NCI-H748 (cell line): ENCODE measurements around the gene CBLB.

Experiments used
- DNase-seq: peaks from one replicate; lab custom pipeline; 2025; ENCODE audit not compliant: unreplicated experiment; lab: John Stamatoyannopoulos, UW

Gene CBLB

DNA sequence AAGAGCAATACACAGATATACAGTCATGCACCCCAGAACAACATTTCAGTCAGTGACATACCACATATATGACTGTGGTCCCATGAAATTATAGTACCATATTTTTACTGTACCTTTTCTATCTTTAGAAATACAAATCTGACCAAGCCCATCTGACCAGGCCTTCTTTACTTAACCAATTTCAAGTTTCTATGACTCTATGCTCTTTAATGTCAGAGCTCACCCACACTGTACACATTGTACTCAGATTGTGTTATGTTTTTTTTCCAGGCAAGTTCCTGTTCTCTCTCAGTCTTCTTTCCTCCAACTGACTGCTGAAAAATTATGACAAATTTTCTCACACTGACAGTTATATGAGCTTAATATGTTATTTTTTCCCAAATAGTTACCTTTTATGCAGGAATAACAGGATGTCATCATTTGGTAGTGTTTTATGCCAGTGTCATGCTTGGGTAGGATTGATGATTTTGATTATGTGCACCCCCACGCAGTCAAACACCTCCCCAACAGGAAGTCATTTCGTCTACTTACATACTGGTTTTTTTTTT is 8.0 kb upstream of the CBLB start:
- DNase-seq, result no peak

DNA sequence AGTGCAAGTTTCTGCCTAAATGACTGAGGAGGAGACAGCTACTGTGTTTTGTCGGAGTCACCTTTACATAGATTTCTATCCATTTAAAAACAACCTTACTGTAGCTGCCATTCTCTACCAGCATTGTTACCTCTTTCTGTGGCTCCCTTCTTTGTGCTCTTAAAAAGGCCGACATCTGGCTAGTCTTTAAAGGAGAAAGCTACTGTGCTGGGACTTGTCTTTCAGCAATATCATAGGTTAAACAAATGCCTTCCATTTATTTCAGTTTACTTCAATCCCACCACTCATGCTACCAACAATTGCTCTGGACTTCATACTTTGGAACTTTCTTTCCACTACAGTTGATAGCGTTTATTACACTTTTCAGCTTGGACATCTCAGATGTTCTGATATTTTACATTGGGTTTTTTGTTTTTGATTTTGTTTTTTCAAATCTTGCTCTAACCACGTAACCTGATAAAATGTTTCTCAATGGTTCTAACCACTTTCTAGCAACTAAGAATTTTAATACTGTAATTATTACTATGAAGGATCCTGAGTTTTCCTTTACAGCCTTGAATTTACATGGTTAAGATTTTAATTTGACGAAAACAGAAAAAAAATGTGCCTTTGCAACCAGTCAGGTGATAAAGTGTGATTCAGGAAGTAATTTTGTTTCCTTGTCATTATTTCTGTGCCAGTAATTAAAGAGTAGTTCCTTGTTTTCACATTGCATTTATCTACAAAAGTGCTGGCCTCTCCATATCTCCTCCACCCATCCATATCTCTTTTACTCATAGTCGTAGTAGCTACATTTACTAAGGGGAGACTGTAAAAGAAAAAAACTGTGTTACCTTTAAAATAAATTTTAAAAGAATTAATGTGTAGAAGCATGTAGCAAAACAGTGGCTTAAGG is 1.3 kb upstream of the CBLB start:
- DNase-seq, result peak; percentile 16

DNA sequence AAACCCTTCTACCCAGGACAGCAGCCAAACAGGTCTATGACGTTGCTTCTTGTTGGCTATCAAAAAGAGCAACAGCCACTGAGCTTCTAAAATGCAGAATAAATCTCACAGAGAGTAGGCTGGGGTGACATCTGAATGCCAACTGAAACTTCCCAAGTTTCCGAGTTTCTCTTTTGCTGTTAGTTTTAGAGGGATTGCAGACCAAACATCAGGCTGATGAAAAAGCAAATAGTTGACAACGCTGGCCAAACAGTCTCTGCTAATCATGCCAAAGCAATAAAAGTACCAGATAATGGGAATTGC is 670 bp upstream of the CBLB start:
- no peak for DNase-seq

DNA sequence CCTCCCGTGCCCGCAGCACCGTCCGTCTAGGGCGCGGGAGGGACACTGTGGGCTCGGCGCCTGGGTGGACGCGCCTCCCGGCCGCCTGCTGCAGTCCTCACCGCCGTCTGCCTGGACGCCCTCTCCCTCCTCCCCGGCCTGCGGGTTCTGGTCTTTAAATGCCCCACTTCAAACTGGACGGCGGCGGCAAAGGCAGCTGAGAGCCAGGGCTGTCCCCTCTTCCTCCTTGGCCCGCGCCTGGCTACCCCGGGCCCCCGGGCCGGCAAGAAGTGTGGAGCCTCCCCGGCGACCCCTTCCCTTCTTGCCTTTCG is 426 bp downstream of the CBLB start:
- DNase-seq, result peak; percentile 63

DNA sequence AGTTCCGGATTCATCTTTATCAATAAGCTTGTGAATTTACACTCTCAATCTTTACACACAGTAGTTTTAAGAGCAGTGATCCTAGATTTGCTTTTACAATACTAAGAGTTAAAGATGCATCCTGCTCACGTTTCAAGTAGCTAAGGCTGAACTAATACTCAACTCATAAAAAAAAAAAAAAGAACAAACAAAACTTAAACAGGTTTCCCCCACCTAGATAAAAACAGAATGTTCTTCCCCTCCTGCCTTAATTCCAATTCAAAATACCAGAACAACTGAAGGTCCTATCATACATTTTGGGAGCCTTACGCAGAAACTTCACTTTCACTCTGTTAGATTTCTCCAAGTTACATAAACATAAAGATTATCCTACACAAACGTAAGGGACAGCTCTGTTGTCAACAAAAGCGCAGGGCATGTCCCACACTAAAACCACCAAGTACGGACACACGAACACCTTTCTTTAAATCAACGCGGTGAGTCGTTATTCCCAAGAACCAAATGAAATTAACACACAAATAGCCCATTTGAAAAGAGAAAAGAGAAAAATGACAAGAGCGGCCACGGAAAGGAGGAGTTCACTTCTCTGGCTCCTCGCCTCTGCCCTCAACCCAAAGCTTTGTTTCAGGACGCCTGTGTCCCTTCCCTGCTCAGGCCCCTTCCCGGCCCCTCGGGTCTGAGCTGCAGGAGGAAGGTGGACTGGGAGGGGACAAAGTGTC is 941 bp downstream of the CBLB start:
- DNase-seq, result no peak

DNA sequence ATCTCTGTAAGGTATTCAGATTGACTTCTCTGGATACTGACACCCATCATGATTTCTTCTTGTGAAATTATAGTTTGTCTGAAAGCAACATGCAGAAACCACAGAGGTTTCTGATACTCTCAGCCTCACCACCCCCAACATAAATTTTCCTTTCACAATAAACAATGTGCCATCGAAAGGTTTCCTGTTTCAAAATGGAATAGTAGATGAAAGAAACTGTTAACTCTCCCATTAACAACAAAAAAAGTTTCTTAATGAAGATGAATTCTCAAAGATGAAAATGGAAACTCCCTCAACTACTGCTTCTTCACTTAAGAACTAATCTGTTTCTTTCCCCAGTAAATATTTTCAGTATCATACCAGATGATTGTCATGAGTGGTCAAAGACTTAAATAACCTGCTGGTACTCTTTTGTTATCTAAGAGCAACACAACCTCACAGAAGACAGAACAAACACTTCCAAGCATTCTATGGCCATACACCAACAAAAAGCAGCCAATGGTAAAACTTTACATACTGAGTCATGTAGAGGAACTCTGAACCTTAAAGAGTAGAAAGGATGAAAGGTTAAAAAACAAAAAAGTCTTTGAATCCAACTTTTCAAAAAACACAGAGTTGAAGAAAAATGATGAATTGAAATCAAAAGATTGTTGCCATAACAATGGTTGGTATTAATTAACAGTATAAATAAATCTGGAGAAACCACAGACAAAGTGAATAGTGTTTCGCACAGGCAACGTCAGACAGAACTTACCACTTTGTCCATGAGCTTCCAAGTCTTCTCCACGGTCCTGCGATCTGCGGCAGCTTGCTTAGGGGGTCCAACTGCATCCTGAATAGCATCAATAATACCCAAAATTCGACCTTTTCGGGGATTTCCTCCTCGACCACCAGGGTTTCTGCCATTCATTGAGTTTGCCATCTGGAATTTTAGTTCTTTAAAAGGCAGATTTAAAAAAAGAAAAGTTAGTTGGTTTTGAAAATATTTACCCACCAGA is 1.9 kb downstream of the CBLB start:
- peak; percentile 6 for DNase-seq

DNA sequence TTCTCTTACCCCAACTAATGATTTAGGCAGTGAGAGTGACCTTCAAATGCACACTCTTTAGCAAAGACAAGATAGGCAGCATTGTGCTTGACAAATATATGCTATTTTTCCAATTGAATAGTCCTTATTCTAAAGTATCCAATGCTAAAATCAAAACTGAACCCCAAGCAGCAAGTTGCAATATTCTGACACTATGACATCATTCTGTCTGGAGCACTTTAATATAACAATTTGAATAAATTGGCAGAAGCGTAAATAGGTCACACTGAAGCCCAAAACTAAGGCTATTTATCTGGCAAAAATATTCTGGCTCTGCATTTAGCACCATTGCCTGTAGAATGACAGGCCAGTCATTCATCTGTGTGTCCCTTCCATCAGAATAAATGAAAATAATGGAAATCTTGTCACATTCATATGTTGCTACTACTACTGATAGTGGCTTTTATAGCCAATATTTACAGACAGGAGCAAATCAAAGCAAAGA is 2.9 kb downstream of the CBLB start:
- DNase-seq, result no peak

DNA sequence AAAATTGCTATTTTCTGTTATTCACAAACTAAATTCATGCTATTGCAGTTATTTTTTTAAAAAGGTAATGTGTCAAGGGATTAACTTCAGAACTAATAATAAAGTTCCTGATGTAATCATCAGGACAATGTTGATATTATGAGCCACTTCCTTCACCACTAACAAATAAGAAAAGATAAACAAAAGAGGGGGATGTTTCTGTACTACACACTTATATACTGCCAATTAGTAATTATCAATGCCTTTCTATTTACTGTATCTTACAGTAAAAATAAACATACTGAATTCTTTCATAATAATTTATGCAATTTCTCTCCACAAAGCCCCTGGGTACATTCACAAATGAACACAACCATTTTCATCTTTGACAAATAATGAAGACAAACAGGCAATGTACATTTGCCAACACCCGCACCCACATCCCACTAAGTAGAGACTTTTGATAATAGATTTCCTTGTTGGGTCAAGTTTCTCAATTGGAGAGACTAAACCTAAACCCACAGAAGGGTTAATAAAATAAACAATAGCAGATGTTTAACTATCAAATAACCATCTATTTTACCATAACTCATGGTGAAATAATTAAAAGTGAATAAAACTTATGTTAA is 3.7 kb downstream of the CBLB start:
- DNase-seq, result no peak

DNA sequence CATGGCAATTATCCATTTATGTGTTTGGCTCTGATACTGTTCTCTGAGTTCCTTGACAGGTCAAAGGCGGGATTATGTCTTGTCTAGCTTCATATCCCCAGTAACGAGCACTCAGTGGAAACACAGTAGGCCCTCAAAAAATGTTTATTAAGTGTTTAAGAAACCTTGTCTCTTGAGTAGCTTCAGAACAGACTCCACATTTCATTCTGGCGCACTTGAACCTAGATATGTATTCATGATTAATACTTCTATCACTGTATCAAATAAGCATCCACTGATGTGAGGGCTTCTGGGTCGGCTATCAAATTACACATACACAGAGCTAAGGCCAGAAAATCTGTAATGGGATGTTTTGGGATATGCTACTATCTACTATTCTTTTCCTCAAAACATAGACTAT is 4.6 kb downstream of the CBLB start:
- no peak for DNase-seq

DNA sequence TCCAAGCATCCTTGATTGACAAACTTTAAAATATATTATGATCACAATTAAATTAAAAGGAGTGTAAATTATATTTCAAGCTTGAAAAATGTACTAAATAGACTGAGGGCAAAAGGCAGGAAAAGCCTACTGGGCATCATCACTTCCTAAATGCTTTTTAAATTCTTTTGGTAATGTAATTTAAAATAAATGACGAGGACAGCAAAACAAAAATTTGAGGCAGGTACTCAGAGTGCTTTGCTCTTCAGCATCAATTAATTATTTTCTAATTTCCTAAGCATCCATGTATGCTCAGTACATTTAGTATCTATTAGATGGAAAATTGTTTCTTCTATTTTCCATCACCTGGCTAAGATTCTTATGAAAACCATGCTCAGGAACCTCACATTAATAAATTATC is 5.2 kb downstream of the CBLB start:
- DNase-seq, result no peak

DNA sequence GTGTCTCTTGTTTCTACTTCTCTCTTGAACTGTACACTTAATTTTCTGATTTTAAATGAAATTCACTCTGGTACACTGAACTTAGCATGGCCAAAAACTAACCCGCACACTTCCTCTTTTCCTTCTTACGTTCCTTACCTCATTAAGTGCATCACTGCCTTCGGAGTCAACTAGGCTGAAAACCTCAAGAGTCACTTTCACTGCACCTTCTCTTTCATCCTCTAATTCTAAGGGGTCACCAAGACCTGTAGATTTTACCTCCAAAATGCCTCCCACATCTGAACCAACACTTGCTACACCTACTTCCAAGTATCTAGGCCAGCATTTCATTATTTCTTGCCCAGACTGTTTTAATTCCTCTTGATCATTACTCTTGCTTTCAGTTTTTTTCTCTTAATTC is 6.6 kb downstream of the CBLB start:
- no peak for DNase-seq

DNA sequence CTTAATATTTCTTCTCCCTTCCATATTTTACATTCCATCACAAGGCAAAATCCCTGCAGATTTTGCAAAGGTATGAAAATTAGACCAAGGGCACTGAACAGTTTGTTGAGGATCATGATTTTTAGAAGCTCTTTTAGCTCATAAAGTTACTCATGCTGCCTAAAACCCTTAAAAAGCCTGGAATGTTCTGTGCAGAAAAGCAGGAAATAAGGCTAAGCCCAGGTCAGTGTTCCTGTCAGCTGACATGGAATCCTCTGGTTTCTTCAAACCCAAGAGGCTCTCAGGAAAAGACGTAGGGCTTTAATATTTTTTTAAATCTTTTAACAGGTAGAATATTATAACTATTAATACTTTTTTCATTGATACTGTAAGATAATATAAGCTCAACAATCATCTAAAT is 8.2 kb downstream of the CBLB start:
- DNase-seq, result no peak

DNA sequence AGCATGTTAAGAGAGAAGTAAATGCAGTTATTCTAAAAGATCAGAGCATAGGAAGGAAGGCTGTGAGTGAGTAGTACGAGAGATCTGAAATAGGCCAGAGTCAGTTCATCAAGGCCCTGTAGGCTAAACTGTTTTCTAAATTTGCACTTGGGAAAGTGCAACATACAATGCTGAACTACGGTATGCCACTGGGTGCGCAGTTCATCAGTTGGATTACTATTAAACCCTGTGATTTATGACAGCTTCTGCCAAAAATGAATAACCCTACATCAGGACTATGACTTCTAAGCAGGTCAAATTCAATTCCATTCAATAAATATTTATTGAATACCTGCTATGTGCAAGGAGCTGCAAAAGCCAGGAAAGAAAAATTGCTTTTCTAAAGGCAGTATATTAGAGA is 10.8 kb downstream of the CBLB start:
- no peak for DNase-seq

DNA sequence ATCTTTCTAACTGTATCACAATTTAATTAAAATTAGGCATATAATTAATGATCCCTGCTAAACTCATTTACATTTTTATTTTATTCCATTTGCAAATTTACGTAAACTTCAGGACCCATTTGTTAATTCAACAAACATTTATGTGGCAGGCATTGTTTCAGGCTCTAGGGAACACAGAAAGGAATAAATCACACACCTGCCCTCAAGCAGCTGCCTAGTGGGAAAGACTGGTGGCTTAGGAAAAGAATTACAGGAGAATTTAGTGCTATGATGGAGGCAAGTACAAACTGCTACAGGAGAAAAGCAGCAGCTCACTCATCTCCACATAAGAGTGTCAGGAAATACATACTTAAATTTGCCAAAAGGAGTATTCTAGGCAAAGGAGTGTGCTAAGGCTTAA is 11.2 kb downstream of the CBLB start:
- DNase-seq, result no peak

DNA sequence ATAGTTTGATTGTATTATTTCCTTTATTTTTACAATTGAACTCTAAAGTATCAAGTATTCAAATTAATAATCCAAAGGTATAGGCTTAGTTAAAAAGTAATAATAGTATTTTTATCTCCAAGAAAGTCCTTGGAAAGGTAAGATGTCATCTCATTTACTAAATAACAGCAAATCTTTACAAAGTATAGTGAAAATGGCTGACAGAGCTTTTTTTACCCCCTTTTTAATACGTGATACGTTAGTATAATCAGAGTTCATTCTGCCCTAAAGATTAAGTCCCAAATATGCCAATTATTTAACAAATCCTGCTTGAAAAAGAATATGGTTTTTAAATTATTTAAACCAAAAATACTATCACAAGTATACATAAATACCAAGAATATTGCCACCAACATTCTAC is 12.2 kb downstream of the CBLB start:
- DNase-seq, result no peak

DNA sequence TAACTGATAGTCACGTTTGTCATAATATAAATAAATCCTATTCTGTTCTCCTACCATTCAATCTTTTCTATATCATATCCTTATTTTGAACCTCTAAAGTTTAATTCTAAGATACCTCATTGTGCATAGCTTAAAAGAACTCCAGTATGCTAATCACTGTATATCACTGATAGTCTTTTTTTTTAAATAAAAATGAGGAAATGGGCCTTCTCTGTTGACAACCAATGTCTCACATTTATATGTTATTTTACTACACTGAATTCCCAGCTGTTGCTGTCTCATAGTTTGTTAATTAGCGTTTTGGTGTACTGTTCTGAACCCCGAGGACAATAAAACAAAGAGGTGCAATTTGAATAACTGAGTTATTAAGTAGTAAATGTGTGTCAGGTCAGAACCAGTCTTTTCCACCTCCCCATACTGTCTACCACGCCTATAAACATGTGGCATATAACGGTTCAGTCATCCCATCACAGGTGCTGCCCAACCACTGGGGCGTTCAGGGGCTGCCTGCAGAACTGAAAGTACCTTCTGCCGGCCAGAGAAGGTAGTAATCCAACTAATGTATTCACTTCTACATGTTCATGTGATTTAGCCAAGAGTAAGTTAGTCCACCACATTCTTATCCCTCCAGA is 14.9 kb downstream of the CBLB start:
- no peak for DNase-seq

DNA sequence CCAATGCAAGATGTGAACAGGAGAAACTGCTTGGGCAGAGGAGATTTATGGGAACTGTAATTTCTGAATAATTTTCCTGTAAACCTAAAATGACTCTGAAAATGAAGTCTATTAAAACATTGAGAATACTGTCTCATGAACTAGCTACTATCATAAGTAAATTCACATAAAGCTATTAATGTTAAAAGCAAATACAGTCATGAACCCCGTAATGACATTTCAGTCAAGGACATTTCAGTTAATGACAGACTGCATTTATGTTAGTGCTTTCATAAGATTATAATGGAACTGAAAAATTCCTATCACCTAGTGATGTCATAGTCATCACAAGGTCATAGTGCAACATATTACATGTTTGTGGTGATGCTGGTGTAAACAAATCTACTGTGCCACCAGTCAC is 17.2 kb downstream of the CBLB start:
- DNase-seq, result no peak

DNA sequence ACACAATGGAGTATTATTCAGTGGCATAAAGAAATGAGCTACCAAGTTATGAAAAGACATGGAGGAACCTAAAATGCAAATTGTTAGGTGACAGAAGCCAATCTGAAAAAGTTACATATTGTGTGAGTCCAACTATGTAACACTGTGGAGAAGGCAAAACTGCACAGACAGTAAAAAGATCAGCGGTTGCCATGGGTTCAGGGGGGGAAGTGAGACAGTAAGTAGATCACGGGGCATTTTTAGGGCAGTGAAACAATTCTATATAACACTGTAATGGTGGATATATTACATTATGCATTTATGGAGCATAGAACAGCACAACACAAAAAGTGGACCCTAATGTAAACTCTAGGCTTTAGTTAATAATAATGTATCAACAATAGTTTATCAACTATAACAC is 17.6 kb downstream of the CBLB start:
- DNase-seq, result no peak

DNA sequence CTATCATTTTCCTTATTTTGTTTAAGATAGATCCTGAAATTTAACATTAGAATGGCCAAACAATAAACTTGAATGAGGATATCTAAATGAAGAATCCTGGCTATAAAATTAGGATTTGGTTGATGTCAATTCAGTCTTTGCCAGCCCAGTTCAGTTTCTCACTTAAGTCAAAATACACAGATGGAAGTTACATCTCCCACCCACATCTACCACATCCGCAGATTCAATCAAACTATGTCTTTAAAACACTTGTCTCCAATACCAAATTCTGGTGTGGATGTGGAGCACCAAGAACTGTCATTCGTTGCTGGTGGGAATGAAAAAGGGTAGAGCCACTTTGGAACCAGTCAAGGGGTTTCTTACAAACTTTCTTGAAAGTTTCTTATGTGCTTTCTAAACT is 18.2 kb downstream of the CBLB start:
- DNase-seq, result no peak

DNA sequence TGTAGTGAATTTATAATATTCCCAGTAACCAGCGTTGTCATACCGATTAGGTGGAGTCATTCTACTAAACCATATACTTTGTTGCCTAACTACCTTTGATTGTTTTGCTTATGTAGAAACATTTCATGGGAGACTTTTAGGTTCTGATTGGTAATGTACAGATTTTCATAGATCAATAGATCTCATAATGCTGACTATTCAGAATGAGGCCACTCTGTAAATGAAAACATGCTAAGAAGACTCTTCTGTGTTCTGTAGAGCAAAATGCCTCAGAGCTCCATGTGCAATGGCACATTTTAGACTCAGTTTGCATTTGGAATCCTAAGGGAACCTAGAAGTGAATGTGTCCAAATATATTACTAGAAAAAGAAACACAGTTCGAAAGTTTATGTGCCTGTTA is 20.0 kb downstream of the CBLB start:
- DNase-seq, result no peak
